Lower lobe of right lung (tissue), 2 donors: ENCODE data around the gene NES. TPM values are rescaled to one million over a fixed set of nuclear protein-coding genes. Genes with fewer than 3 reads are reported as not detected.

ENCODE experiments used
- ATAC-seq, 2 donors: fragments of 200-7000 bp; cut with Tn5 transposase; one replicate each; pipeline ENCODE4 v1.9.1; 2020 to 2022; ENCODE audit warnings: mild to moderate bottlenecking in 2 of 2, moderate library complexity in 2 of 2
- DNase-seq: peaks from one replicate; pipeline ENCODE4 v3.0.0-alpha.2; 2020
- H3K27ac ChIP-seq: fragments of 200-600 bp; one replicate; pipeline ENCODE4 v1.8.0; 2022
- H3K27me3 ChIP-seq: fragments of 200-600 bp; one replicate; pipeline ENCODE4 v1.8.0; 2022; ENCODE audit warnings: low read depth
- H3K36me3 ChIP-seq: fragments of 200-600 bp; one replicate; pipeline ENCODE4 v1.8.0; 2022; ENCODE audit warnings: mild to moderate bottlenecking
- H3K4me1 ChIP-seq: fragments of 200-600 bp; one replicate; pipeline ENCODE4 v1.8.0; 2022
- H3K4me3 ChIP-seq: fragments of 200-600 bp; one replicate; pipeline ENCODE4 v1.8.0; 2022; ENCODE audit warnings: mild to moderate bottlenecking
- H3K9me3 ChIP-seq: fragments of 200-600 bp; one replicate; pipeline ENCODE4 v1.8.0; 2022
- CTCF ChIP-seq: fragments of 200-600 bp; IDR thresholded peaks from one replicate; pipeline ENCODE4 v1.8.0; 2022; ENCODE audit warnings: antibody characterized with exemption, mild to moderate bottlenecking
- intact Hi-C: fragments of 100-400 bp; cut with DNase I; formaldehyde crosslinking; loops from one replicate; pipeline ENCODE4 v1.11.0; 2022
- total RNA-seq: library from RNA; stranded (reverse); fragmentation: NEBNext Ultra II Directional; extraction: Animal tissue kit (Norgen Biotek cat#: 25700); gene quantifications from one replicate; pipeline ENCODE4 v1.2.1, GENCODE V29; 2021
- donor health status: DM: no; HTN: yes; CAD: no; lungs with severe emphysema.

The NES gene
- total RNA-seq, 1 donor from 2014 or later = 39.8 TPM

GRCh38 chr1:156676114-156676819, 940 bp downstream of the NES start:
- peaks cover 4% of the 10 kb centered on the region for H3K36me3 ChIP-seq
- ATAC-seq (peak; percentile 4 to 7), DNase-seq (no peak)
- peak overlapping the region; percentile 64 for H3K4me3 ChIP-seq
- H3K9me3 ChIP-seq = no peaks in the 10 kb centered on the region
- TF ChIP-seq CTCF = no peak
- intact Hi-C loops = no loop called here
- peak overlapping the region; percentile 82 for H3K27ac ChIP-seq
- H3K4me1 ChIP-seq = peaks cover 32% of the 10 kb centered on the region
- H3K27me3 ChIP-seq = peaks cover 50% of the 10 kb centered on the region

- intact Hi-C loops = no loop called here
- H3K27me3 ChIP-seq = peaks cover 41% of the 10 kb centered on the region
- TF ChIP-seq CTCF = no peak
- H3K9me3 ChIP-seq = no peaks in the 10 kb centered on the region
- H3K27ac ChIP-seq = peak overlapping the region; percentile 82
- peaks cover 32% of the 10 kb centered on the region for H3K4me1 ChIP-seq
- H3K4me3 ChIP-seq = peak overlapping the region; percentile 64
- H3K36me3 ChIP-seq = peaks cover 4% of the 10 kb centered on the region
- ATAC-seq = no peak
- no peak for DNase-seq
Observed at GRCh38 chr1:156675210-156676113, 1.7 kb downstream of the NES start.

GRCh38 chr1:156673387-156674121, 3.7 kb downstream of the NES start:
- Histone ChIP-seq H3K27me3 (peaks cover 30% of the 10 kb centered on the region), H3K27ac (peak overlapping the region; percentile 41), H3K4me3 (no peak overlapping the region), H3K9me3 (no peaks in the 10 kb centered on the region), H3K36me3 (peaks cover 4% of the 10 kb centered on the region), H3K4me1 (peaks cover 39% of the 10 kb centered on the region)
- intact Hi-C loops = no loop called here
- no peak for TF ChIP-seq CTCF
- no peak for DNase-seq
- no peak for ATAC-seq

GRCh38 chr1:156671804-156672203, 5.4 kb downstream of the NES start:
- intact Hi-C loops = no loop called here
- Histone ChIP-seq H3K36me3 (peaks cover 4% of the 10 kb centered on the region), H3K27me3 (peaks cover 17% of the 10 kb centered on the region), H3K27ac (no peak overlapping the region), H3K9me3 (no peaks in the 10 kb centered on the region), H3K4me1 (peaks cover 45% of the 10 kb centered on the region), H3K4me3 (no peak overlapping the region)
- no peak for DNase-seq
- no peak for TF ChIP-seq CTCF
- ATAC-seq = no peak

- ATAC-seq = no peak
- no peak for DNase-seq
- intact Hi-C loops = no loop called here
- no peaks in the 10 kb centered on the region for H3K9me3 ChIP-seq
- H3K27ac ChIP-seq = peak overlapping the region; percentile 72
- peaks cover 4% of the 10 kb centered on the region for H3K36me3 ChIP-seq
- H3K27me3 ChIP-seq = peaks cover 7% of the 10 kb centered on the region
- peaks cover 54% of the 10 kb centered on the region for H3K4me1 ChIP-seq
- TF ChIP-seq CTCF = no peak
- H3K4me3 ChIP-seq = no peak overlapping the region
Observed at GRCh38 chr1:156670791-156671190, 6.4 kb downstream of the NES start.
